Body of pancreas (tissue), 4 donors: Measurements from ENCODE around the gene ABL1. TPM values are rescaled to one million over a fixed set of nuclear protein-coding genes. Genes with fewer than 3 reads are reported as not detected.
A peak's percentile ranks its signal among the peaks of the same experiment; 100 is the strongest.

ENCODE experiments used
- ATAC-seq: fragments of 150-250 bp; one replicate; pipeline ENCODE4 v1.9.1; 2016
- DNase-seq, 4 donors: peaks; one replicate each; pipeline ENCODE4 v3.0.0-alpha.2; 2019
- H3K27ac ChIP-seq, 4 donors: fragments of 200-600 bp; sonication (generic); 1 replicate in 3 of 4; 2 replicates in 1 of 4; pipeline versions ENCODE4 v1.5.1 to v1.6.1; 2016 to 2019; ENCODE audit warnings: mild to moderate bottlenecking in 1 of 4, mixed read lengths in 1 of 4, moderate library complexity in 1 of 4
- H3K27me3 ChIP-seq, 2 donors: fragments of 200-600 bp; sonication (generic); one replicate each; pipeline ENCODE4 v1.6.0; 2016; ENCODE audit warnings: mild to moderate bottlenecking in 1 of 2
- H3K36me3 ChIP-seq, 2 donors: fragments of 200-600 bp; sonication (generic); replicated peaks in 1 of 2; 2 replicates each; pipeline ENCODE4 v1.5.1; 2016; ENCODE audit warnings: low read depth in 2 of 2; ENCODE audit not compliant: insufficient read depth in 1 of 2
- H3K4me1 ChIP-seq: fragments of 200-600 bp; sonication (generic); one replicate; pipeline ENCODE4 v1.6.0; 2016
- H3K4me3 ChIP-seq, 2 donors: fragments of 200-600 bp; sonication (generic); 1 replicate in 1 of 2; 2 replicates in 1 of 2; pipeline ENCODE4 v1.5.1; 2016 to 2019
- H3K9me3 ChIP-seq, 3 donors: fragments of 200-600 bp; sonication (generic); 1 replicate in 2 of 3; 2 replicates in 1 of 3; pipeline ENCODE4 v1.5.1; 2016
- CTCF ChIP-seq, 7 experiments: fragments of 450-650 bp in 4 of 7; fragments of 200-600 bp in 3 of 7; sonication (generic) in 3 of 7; IDR thresholded peaks; one replicate each; pipeline ENCODE4 v1.5.1; 2016 to 2019; ENCODE audit warnings: antibody characterized with exemption in 7 of 7
- POLR2A ChIP-seq, 3 donors: fragments of 450-650 bp; IDR thresholded peaks; one replicate each; pipeline ENCODE4 v1.6.1; 2016; ENCODE audit warnings: antibody characterized with exemption in 3 of 3, mild to moderate bottlenecking in 2 of 3
- WGBS, 2 donors: methylation state at CpG; one replicate each; pipeline ENCODE4 v1.1.5; 2017; 5-methylcytosine and 5-hydroxymethylcytosine counted together
- intact Hi-C: fragments of 100-400 bp; cut with DNase I; formaldehyde crosslinking; loops from one replicate; pipeline ENCODE4 v1.15.1; 2023
- total RNA-seq, 2 donors: library from RNA; depleted of rRNA; stranded (reverse); fragments of >200 nt; gene quantifications; one replicate each; pipeline ENCODE4 v1.1.0, GENCODE V29; 2016

The ABL1 gene
- total RNA-seq, 2 donors from 2014 or later = 23.3 to 29.0 TPM

- Histone ChIP-seq H3K4me3 (no peak overlapping the region), H3K27me3 (no peaks in the 10 kb centered on the region), H3K4me1 (no peaks in the 10 kb centered on the region), H3K27ac (peak overlapping the region in 2 of 4 donors; percentile 13 to 26), H3K36me3 (peaks cover 0 to 2% of the 10 kb centered on the region in 2 donors), H3K9me3 (no peaks in the 10 kb centered on the region)
- DNase-seq (peak; percentile 39 to 66 (median 56)), ATAC-seq (peak; percentile 78)
- TF ChIP-seq CTCF (IDR thresholded peaks at IDR 0.05) = peak in 3 of 7 experiments; percentile 2 to 13 (median 13)
- no peak for TF ChIP-seq POLR2A (IDR thresholded peaks at IDR 0.05)
- intact Hi-C loops = loop anchor here (5.0 kb wide), 1 partner anchor 93 kb away; no protein-coding TSS in a partner anchor
- WGBS, 2 donors = 73 to 84% methylated on average over 22 to 28 of the region's 28 CpGs
Observed at GRCh38 chr9:130860458-130861316, 25.6 kb downstream of the ABL1 start.

- H3K27me3 ChIP-seq = no peaks in the 10 kb centered on the region
- peak overlapping the region in 1 of 4 donors; percentile 26 for H3K27ac ChIP-seq
- ATAC-seq (no peak), DNase-seq (no peak)
- no peaks in the 10 kb centered on the region for H3K36me3 ChIP-seq
- no peaks in the 10 kb centered on the region for H3K4me1 ChIP-seq
- no peak overlapping the region for H3K4me3 ChIP-seq
- TF ChIP-seq POLR2A (IDR thresholded peaks at IDR 0.05) (no peak), CTCF (IDR thresholded peaks at IDR 0.05) (no peak)
- H3K9me3 ChIP-seq = no peaks in the 10 kb centered on the region
- 73 to 74% methylated on average over 8 of the region's 8 CpGs for WGBS, 2 donors
- intact Hi-C loops = loop anchor here (5.0 kb wide), 1 partner anchor 94 kb away; no protein-coding TSS in a partner anchor
Observed at GRCh38 chr9:130861372-130862180, 26.5 kb downstream of the ABL1 start.

GRCh38 chr9:130862217-130862616 is 27.2 kb downstream of the ABL1 start:
- DNase-seq (no peak), ATAC-seq (no peak)
- no peaks in the 10 kb centered on the region for H3K4me1 ChIP-seq
- H3K9me3 ChIP-seq = no peaks in the 10 kb centered on the region
- 74 to 83% methylated on average over 8 of the region's 8 CpGs for WGBS, 2 donors
- no peaks in the 10 kb centered on the region for H3K36me3 ChIP-seq
- no peaks in the 10 kb centered on the region for H3K27me3 ChIP-seq
- no peak overlapping the region for H3K27ac ChIP-seq
- H3K4me3 ChIP-seq = no peak overlapping the region
- TF ChIP-seq POLR2A (IDR thresholded peaks at IDR 0.05) = no peak
- intact Hi-C loops = loop anchor here (5.0 kb wide), 1 partner anchor 95 kb away; no protein-coding TSS in a partner anchor

GRCh38 chr9:130862747-130863146 is 27.7 kb downstream of the ABL1 start:
- no peaks in the 10 kb centered on the region for H3K36me3 ChIP-seq
- no peak for TF ChIP-seq POLR2A (IDR thresholded peaks at IDR 0.05)
- no peak for TF ChIP-seq CTCF (IDR thresholded peaks at IDR 0.05)
- intact Hi-C loops = loop anchor here (5.0 kb wide), 1 partner anchor 95 kb away; no protein-coding TSS in a partner anchor
- WGBS, 2 donors = 89 to 91% methylated on average over 23 of the region's 23 CpGs
- no peaks in the 10 kb centered on the region for H3K4me1 ChIP-seq
- no peaks in the 10 kb centered on the region for H3K9me3 ChIP-seq
- no peaks in the 10 kb centered on the region for H3K27me3 ChIP-seq
- DNase-seq = no peak
- no peak for ATAC-seq
- H3K27ac ChIP-seq = no peak overlapping the region
- H3K4me3 ChIP-seq = no peak overlapping the region

- DNase-seq = no peak
- Histone ChIP-seq H3K36me3 (no peaks in the 10 kb centered on the region), H3K27me3 (no peaks in the 10 kb centered on the region), H3K4me3 (no peak overlapping the region), H3K9me3 (no peaks in the 10 kb centered on the region), H3K4me1 (peaks cover 9% of the 10 kb centered on the region), H3K27ac (no peak overlapping the region)
- 82 to 83% methylated on average over 6 of the region's 6 CpGs for WGBS, 2 donors
- ATAC-seq = no peak
- TF ChIP-seq CTCF (IDR thresholded peaks at IDR 0.05) (no peak), POLR2A (IDR thresholded peaks at IDR 0.05) (no peak)
- intact Hi-C loops = loop anchor here (5.0 kb wide), 1 partner anchor 97 kb away; no protein-coding TSS in a partner anchor
Observed at GRCh38 chr9:130864541-130864940, 29.5 kb downstream of the ABL1 start.
